Mucosa of gallbladder (tissue), 1 donor: Measurements from ENCODE around the gene OR1D5. TPM values are rescaled to one million over a fixed set of nuclear protein-coding genes. Genes with fewer than 3 reads are reported as not detected.
"Not testable (repeated sequence)": the region's sequence is repeated elsewhere in the genome, so short reads cannot be mapped to it uniquely, and the experiment has no call there.

ENCODE experiments used
- DNase-seq: peaks from one replicate; pipeline ENCODE4 v3.0.0-alpha.2; 2020; ENCODE audit warnings: low spot score
- total RNA-seq: library from RNA; stranded (reverse); gene quantifications from one replicate; pipeline ENCODE4 v1.2.1, GENCODE V29; 2021
- donor health status: DM: no; HTN: no; CAD: no.

The OR1D5 gene
- total RNA-seq, 1 donor from 2014 or later = not detected

DNA sequence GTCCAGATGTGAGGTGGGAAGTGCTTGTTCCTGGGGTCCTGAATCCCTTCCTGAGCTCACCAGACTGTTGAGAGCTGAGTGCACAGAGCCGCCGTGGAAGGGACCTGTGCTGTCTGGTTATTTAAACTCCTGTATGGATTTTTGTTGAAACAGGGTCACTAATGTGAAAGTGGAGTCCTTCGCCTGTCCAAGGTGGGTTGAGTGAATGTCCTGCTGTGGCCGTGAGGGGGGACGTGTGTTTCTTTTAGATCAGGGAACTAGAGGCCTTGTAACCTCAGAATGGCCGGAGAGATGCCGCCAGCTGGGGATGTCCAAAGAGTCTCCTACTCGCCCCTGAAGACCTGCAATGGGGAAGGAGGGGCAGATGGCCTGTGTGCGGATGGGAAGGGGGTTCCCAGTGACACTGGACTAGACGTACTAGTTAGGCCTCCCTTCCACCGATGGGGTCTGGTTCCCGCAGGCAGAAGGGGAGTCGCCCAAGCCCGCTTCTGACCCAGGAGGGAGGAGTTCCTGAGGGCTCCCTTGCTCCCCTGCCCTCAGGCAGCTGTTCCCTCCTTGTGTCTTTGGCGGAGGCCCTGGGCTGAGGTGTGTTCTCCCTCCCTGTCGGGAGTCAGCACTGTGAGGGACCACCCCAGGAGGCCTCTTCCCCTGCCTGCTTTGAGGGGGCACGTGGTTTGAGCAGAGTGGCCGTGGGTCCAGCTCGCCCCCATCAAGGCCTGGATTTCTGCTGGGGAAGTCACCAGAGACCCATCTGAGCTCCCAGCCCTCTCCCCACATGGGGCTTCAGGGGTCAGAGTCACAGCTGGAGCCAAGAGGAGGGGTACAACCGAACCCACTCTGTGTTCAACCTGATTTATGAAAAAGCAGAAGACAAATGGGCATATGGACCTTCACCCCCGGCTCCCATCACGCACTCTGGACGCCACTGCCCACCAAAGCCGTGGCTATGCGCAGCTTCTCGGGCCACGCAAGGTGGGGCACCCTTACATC is 30.9 kb downstream of the OR1D5 start:
- DNase-seq = no peak

DNA sequence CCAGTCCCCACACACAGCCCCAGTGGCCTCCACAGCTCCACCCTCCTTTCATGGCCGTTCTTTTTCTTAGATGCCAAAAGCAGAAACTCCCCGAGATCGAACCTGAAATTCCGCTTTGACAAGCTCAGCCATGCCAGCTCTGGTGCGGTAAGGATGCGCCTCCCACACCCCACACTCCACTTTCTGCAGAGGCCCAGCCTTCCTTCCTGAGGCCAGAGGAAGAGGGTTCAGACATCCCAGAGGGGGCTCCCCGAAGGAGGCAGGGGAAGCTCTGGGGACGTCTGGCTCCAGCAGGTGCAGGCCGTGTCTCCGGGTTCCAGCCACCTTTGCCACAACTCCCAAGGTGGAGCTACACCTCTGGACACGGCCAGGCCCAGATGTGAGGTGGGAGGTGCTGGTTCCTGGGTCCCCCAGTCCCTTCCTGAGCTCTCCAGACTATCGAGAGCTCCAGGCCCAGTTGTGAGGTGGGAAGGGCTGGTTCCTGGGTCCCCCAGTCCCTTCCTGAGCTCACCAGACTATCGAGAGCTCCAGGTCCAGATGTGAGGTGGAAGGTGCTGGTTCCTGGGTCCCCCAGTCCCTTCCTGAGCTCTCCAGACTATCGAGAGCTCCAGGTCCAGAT is 32.4 kb downstream of the OR1D5 start:
- DNase-seq = not testable (repeated sequence)

DNA sequence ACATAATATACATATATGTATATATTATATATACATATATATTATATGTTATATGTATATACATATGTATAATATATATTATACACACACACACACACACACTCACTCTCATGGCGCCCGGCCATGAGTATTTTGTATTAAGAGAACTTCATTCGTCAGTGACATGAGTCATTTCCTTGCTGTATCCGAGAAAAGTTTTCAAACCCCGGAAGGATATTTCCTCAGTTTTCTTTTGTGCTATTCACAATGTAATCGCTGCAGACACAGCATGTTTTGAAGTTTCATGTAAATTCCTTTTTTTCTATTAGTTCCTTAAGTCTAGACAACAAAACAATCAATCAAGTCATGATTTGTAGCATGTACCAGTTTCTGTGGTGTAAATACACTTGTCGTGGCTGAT is 33.3 kb downstream of the OR1D5 start:
- DNase-seq = no peak

DNA sequence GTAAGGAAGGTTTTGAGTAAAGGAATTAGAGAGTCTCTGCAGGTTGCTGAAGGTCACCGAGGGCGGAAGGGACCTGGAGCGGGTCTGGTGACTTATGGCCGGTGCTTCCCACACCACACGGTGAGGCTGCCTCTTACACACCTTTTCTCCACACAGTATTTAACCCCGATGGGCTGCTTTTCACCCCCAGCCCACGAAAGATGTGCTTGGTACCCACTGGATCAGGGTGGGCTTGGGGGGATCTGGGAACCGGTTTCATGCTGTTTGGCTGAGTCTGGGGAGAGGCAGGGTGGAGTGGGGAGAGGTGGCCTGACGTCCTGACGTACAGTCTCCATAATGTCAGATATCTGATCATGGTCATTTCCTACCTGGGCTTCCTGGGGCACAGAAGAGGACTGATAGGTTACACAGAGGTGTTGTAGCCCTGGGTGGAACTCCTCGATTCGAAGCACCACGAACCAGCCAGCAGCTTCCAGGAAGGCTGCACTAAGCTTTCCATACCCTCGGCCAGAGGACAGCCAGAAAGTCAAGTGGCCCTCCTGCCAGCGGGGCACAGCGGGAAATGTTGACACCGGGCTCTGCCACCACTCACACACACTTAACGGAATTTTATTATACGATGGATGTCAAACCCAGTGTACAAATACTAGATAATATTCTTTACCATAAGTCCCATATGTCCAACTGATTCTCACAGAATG is 34.0 kb downstream of the OR1D5 start:
- DNase-seq = no peak

DNA sequence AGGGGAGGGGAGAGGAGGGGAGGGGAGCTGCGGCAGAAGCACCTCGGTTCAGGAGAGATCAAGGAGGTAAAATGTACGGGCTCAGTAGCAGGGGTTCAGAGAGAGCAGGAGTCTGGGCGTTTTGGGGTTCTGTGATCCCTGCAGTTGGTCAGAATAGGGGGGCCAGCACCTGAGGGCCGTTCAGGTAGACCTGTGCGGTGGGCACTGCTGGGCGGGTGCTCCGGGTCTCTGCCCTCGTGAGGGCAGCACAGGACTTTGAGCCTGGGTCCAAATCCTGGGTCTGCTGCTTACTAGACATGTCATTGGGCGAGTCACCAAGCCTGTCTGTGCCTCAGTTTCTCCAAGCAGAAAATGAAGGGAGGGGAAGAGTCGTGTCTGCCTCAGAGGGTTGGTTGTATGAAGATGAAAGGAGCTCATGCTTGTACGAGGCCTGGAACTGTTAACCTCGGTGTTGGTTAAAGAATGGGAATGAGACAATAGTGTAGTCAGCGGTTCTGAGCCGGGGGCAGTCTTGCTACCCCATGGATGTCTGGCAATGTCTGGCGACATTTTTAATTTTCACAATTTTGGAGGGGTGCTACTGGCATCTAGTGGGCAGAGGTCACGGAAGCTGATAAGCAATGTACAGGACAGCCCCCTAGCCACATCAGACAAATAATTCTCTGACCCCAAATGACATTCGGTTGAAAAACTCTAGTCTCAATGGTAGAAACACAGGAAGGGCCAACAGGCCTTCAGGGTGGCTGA is 35.4 kb downstream of the OR1D5 start:
- DNase-seq = no peak

DNA sequence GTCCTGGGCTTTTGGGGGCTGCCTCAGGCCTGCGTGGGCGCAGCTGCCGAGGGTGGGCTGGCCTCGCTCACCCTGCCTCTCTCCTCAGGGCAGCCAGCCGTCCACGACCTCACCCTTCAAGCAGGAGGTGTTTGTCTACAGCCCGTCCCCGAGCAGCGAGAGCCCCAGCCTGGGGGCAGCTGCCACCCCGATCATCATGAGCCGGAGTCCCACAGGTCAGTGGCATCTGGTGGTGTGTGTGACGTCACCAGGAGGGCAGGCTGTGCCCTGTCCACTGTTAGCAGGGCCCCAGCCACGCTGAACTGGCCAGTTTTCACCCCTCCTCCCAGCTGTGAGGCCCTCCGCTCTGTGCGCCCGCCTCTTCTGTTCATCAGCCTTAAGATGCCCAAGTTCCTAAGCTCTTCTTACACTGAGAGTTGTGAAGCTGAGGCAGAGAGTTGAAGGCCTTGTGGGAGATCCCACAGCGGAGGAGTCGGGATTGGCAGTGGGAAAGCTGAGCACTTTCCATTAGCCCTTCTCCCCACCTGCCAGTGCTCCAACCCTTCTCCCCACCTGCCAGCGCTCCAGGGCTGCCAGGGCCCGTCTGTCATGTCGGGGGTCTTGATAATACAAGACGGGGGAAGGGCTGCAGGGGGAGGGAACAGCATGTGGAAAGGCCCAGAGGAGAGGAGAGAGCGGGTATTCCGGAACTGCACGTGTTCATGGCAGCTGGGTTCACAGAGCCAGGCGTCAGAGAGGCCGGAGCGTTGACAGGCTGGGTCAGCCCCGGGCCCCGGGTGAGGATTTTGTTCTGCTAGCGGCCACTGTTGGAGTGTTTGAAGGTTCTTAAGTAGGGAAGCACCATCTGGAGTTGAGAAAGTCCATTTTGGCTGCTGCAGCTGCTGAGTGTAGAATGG is 36.3 kb downstream of the OR1D5 start:
- no peak for DNase-seq

DNA sequence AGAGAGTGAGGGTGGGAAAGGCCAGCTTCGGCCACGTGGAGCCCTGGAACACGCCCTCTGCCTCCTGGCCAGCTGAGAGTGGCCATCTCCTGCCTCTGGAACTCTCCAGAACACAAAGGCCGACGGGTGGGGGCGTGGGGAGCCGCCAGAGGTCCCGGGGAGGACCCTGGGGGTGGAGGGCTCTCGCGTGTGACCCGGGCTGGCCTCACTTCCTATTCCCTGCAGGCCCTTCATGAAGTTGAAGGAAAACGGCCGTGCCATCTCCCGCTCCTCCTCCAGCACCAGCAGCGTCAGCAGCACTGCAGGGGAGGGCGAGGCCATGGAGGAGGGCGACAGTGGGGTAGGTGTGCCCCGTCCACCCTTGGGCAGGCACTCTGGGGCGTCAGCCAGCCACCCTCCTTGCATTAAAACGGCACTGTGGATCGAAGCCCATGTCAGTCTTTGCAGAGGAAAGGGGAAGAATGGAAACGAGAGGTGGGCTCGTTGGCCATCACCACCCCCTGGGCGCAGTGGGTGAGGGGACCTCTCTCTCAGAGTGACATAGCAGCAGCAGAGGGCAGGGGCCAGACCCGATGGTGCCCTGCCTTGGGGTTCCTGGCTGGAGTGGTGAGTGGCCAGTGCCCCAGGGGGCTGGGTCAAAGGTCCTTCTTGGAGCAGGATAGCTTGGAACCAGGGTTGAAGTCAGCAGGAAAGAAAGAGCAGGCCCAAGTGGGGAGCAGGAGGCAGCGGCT is 37.1 kb downstream of the OR1D5 start:
- no peak for DNase-seq

DNA sequence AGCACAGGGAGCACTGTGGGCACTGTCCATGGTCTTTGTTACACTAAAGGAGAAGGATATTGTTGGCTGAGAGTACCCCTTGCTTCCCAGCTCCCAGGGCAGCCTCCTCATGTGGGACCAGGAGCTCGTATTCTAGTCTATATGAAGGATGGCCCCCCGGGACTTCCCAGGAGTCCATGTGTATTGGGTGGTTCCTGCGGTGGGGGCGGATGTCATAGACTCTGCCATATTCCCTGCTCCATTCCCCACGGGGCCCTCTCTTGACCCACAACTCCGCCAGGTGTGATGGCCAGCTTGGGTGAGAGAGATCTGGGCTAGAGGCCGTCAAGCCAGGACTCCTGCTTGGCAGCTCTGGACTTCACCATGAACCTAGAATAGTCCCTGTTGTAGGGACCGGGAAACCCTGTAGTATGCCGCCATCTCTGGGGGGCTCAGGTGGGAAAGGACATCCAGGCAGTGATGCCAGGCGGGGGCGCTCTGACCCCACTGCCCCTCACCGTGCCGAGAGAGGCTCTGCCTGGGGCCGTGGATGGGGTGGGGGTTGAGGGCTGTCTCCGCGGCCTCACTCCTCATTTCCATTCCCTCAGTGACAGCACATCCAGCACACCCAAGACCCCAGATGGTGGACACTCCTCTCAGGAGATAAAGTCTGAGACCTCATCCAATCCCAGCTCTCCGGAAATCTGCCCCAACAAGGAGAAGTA is 37.8 kb downstream of the OR1D5 start:
- DNase-seq = no peak

DNA sequence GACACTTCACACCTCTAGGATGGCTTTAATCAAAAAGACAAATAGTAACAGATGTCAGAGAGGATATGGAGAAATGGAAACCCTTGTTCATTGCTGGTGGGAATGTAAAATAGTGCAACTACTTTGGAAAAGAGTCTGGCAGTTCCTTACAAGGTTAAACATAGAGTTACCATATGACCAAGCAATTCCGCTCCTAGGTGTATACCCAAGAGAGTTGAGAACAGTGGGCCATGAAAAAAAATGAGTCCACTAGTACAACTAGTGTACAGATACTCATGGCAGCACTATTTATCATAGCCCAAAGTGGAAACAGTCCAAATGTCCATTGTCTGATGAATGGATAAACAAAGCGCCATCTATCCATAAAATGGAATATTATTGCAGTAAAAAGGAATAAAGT is 39.1 kb downstream of the OR1D5 start:
- no peak for DNase-seq

DNA sequence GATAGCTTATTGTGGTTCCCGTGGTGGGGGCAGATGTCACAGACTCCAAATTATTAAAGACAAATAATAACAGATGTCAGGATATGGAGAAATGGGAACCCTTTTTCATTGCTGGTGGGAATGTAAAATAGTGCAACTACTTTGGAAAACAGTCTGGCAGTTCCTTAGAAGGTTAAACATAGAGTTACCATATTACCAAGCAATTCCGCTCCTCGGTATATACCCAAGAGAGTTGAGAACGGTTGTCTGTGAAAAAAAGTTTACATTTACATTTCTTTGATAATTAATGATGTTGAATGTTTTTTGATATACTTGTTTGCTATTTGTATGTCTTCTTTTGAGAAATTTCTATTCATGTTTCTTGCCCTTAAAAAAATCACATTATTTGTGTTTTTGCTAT is 41.2 kb downstream of the OR1D5 start:
- DNase-seq = no peak

DNA sequence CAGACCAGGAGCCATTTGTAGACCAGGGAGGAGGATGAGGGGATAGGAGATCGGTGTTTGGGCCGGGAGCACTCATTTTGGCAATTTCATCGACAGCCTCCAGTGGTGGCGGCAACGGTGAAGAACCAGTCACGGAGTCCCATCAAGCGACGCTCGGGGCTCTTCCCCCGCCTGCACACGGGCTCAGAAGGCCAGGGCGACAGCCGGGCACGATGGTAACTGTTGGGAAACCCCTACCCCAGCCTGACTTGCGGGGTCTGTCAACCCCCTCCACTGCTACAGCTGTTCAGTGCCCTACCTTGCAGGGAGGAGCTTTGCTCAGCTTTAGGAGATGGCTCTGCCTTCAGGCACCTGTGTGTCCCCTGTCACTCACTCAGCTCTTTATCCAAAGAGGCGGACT is 43.0 kb downstream of the OR1D5 start:
- DNase-seq = no peak

DNA sequence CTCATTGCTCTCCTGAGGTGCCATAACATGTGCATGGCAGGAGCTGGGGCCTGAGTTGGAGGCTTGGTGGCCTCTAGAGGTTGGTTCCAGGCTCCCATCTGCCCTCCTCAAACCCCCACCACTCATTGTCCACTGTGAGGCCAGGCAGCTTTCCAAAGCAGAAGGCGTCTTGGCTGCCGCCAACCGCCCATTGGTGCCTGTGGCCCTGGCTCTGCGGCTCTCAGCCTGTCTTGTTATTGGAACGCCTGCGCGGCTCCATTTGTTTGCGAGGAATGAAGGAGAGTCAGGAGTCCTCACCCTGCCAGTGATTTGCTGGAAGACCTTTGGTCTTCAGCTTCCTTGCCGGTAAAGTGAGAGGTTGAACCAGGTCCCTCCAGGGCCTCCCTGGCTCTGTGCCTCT is 43.6 kb downstream of the OR1D5 start:
- DNase-seq = no peak

DNA sequence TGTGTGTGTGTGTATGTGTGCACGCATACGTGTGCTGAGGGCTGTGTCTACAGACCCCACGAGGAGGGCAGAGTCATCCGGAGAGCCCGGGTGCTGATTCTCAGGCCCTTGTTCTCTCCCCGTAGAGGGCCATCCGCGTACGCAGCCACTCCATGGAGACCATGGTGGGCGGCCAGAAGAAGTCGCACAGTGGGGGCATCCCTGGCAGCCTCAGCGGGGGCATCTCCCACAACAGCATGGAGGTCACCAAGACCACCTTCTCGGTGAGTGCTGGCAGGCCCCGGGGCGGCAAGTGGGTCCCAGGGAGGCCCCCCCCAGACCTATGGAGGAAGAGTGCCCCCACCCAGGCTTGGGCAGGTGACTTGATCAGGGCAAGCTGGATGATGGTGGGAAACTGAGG is 45.5 kb downstream of the OR1D5 start:
- DNase-seq = no peak

DNA sequence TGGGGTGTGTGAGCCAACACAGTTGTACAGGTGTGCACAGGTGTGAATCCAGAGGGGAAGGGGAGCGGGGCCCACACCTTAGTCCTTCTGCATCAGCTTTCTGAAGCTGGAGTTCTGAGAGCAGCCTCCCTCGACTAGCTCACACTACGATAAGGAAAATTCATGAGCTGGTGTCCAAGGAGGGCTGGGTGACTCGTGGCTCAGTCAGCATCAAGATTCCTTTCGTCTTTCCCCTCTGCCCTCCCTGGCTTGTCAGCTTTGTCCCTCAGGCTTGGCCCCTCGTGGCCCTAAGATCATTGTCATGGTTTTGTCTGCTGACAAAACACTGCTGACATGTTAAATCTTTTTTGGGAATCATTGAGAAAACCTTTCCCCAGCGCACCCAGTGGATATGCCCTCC is 47.5 kb downstream of the OR1D5 start:
- no peak for DNase-seq

DNA sequence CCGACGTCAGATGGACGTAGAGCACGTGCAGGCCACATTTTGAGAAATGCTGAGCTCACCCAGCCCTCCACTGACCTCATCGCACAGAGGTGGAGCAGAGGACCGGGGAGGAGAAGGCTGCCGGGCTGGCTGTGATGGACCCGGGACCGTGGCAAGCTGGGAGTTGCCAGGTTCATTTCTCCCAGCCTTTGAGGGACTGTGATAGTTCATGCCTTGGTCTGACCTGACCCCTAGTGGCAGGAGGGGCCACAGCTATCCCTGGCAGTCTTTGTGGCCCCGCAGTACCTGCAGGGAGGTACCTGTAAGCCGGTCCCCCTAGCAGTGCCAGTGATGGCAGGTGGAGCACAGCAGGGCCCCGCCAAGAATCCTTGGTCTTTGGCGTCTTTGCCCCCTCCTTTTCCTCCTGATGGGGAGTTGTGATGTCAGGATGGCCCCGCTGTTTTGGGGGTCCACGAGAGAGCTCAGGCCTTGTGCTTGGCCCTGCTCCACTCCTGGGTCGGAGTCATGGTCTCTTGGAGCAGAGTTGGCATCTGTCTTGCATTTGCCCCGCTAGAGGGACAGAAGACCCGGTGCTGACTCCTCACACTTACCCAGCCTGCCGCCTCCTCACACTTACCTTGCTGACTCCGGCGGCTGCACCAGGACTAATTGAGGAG is 50.4 kb downstream of the OR1D5 start:
- DNase-seq = peak; percentile 59
